ENCODE results near the gene PKD2L2. TPM values are rescaled to one million over a fixed set of nuclear protein-coding genes. Genes with fewer than 3 reads are reported as not detected.

PKD2L2 gene
- total RNA-seq, 1 donor from 2014 or later, result not detected

DNA sequence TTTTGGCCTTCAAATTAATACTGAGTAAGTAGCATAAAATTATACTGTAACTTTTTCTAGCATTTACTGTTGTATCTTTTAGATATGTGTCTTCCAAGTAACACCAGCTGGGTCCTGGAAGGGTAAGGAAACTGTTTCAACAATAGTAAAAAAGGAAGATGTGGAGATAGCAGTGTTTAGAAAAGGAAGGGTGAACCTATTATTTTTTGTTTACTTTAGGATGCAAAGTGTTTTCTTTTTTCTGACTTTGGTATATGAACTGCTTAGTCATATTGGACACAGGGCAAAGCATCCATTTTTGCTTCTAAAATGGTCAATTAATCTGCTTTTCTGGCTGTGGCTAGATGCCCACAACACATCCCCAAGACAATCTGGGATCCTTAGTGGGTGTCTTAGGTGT, 5.3 kb downstream of the PKD2L2 start:
- no peak for DNase-seq (ENCODE audit: low read depth)
- H3K4me3 ChIP-seq (ENCODE audit: low read depth, low read length), result no peak overlapping the region
- TF ChIP-seq CTCF (IDR thresholded peaks at IDR 0.05; ENCODE audit: insufficient read depth, low read length, poor library complexity, severe bottlenecking), result no peak
- no peaks in the 10 kb centered on the region for H3K27me3 ChIP-seq (ENCODE audit: control insufficient read depth, insufficient read depth, low read length)
- no peaks in the 10 kb centered on the region for H3K36me3 ChIP-seq (ENCODE audit: control insufficient read depth, insufficient read depth, low read length)

GRCh38 chr5:137896560-137896959, 7.3 kb downstream of the PKD2L2 start:
- H3K36me3 ChIP-seq (ENCODE audit: control insufficient read depth, insufficient read depth, low read length), result no peaks in the 10 kb centered on the region
- no peak for DNase-seq (ENCODE audit: low read depth)
- no peaks in the 10 kb centered on the region for H3K27me3 ChIP-seq (ENCODE audit: control insufficient read depth, insufficient read depth, low read length)
- TF ChIP-seq CTCF (IDR thresholded peaks at IDR 0.05; ENCODE audit: insufficient read depth, low read length, poor library complexity, severe bottlenecking), result no peak
- H3K4me3 ChIP-seq (ENCODE audit: low read depth, low read length), result no peak overlapping the region

GRCh38 chr5:137899493-137899892, 10.2 kb downstream of the PKD2L2 start:
- no peak overlapping the region for H3K4me3 ChIP-seq (ENCODE audit: low read depth, low read length)
- TF ChIP-seq CTCF (IDR thresholded peaks at IDR 0.05; ENCODE audit: insufficient read depth, low read length, poor library complexity, severe bottlenecking), result no peak
- DNase-seq (ENCODE audit: low read depth), result no peak
- no peaks in the 10 kb centered on the region for H3K36me3 ChIP-seq (ENCODE audit: control insufficient read depth, insufficient read depth, low read length)
- no peaks in the 10 kb centered on the region for H3K27me3 ChIP-seq (ENCODE audit: control insufficient read depth, insufficient read depth, low read length)

DNA sequence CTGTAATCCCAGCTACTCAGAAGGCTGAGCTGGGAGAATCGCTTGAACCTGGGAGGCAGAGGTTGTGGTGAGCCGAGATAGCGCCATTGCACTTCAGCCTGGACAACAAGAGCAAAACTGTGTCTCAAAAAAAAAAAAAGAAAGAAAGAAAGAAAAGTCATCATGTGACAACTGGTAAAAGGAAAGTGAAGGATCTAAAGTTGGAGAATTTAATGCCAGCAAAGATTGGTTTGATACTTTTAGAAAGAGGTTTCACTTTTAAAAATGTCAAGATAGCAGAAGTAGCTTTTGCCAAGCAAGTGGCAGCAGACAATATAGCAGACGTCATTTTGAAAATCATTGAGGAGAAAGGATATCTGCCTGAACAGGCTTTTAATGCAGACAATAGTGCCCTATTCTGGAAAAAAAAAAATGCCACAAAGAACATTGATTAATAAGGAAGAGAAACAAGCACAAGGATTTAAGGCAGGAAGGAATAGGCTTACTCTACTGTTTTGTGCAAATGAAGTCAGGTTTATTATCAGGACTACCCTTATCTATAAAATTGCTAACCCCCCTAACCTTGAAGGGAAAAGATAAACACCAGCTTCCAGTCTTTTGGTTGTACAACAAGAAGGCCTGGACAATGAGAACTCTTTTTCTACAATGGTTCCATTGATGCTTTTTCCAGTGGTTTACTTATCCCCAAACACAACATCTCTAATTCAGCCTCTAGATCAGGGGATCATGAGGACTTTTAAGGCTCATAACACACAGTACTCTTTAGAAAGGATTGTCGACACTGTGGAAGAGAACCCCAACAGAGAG, 12.0 kb downstream of the PKD2L2 start:
- no peak for TF ChIP-seq CTCF (IDR thresholded peaks at IDR 0.05; ENCODE audit: insufficient read depth, low read length, poor library complexity, severe bottlenecking)
- Histone ChIP-seq H3K4me3 (ENCODE audit: low read depth, low read length) (no peak overlapping the region), H3K27me3 (ENCODE audit: control insufficient read depth, insufficient read depth, low read length) (no peaks in the 10 kb centered on the region), H3K36me3 (ENCODE audit: control insufficient read depth, insufficient read depth, low read length) (no peaks in the 10 kb centered on the region)
- no peak for DNase-seq (ENCODE audit: low read depth)

GRCh38 chr5:137902408-137903133, 13.3 kb downstream of the PKD2L2 start:
- no peak for DNase-seq (ENCODE audit: low read depth)
- no peak for TF ChIP-seq CTCF (IDR thresholded peaks at IDR 0.05; ENCODE audit: insufficient read depth, low read length, poor library complexity, severe bottlenecking)
- Histone ChIP-seq H3K27me3 (ENCODE audit: control insufficient read depth, insufficient read depth, low read length) (no peaks in the 10 kb centered on the region), H3K36me3 (ENCODE audit: control insufficient read depth, insufficient read depth, low read length) (no peaks in the 10 kb centered on the region), H3K4me3 (ENCODE audit: low read depth, low read length) (no peak overlapping the region)
